GM23248 (cell line): ENCODE measurements around the gene USP24. TPM values are rescaled to one million over a fixed set of nuclear protein-coding genes. Genes with fewer than 3 reads are reported as not detected.
A peak's percentile ranks its signal among the peaks of the same experiment; 100 is the strongest.

Source experiments
- DNase-seq: peaks from one replicate; pipeline ENCODE4 v3.0.0-alpha.2; 2015
- H2AFZ ChIP-seq: fragments of 200-600 bp; sonication (generic); 2 replicates; pipeline ENCODE4 v1.6.1; 2016; ENCODE audit warnings: antibody characterized with exemption
- H3F3A ChIP-seq: fragments of 200-600 bp; sonication (generic); 2 replicates; pipeline ENCODE4 v1.6.1; 2016; ENCODE audit warnings: mild to moderate bottlenecking, antibody characterized with exemption, mixed run types; ENCODE audit not compliant: insufficient read depth
- H3K27ac ChIP-seq: fragments of 200-600 bp; sonication (generic); 2 replicates; pipeline ENCODE4 v1.5.1; 2016; ENCODE audit warnings: mild to moderate bottlenecking
- H3K27me3 ChIP-seq: fragments of 200-600 bp; sonication (generic); replicated peaks from 2 replicates; pipeline ENCODE4 v1.6.1; 2016; ENCODE audit warnings: mild to moderate bottlenecking; ENCODE audit not compliant: insufficient read depth
- H3K36me3 ChIP-seq: fragments of 200-600 bp; sonication (generic); 2 replicates; pipeline ENCODE4 v1.6.1; 2016; ENCODE audit warnings: low read depth, mild to moderate bottlenecking
- H3K4me1 ChIP-seq: fragments of 200-600 bp; sonication (generic); 2 replicates; pipeline ENCODE4 v1.6.1; 2016; ENCODE audit warnings: mild to moderate bottlenecking; ENCODE audit not compliant: insufficient read depth
- H3K4me2 ChIP-seq: fragments of 200-600 bp; sonication (generic); one replicate; pipeline ENCODE4 v1.6.1; 2016; ENCODE audit warnings: mild to moderate bottlenecking; ENCODE audit not compliant: unreplicated experiment
- H3K4me3 ChIP-seq: fragments of 200-600 bp; sonication (generic); 2 replicates; pipeline ENCODE4 v1.5.1; 2016; ENCODE audit warnings: mild to moderate bottlenecking
- H3K79me2 ChIP-seq: fragments of 200-600 bp; sonication (generic); 2 replicates; pipeline ENCODE4 v1.6.1; 2016; ENCODE audit warnings: mild to moderate bottlenecking; ENCODE audit not compliant: insufficient read depth
- H3K9ac ChIP-seq: fragments of 200-600 bp; sonication (generic); 2 replicates; pipeline ENCODE4 v1.6.1; 2016; ENCODE audit warnings: mild to moderate bottlenecking
- H3K9me2 ChIP-seq: fragments of 200-600 bp; sonication (generic); 2 replicates; pipeline ENCODE4 v1.6.1; 2016; ENCODE audit warnings: mixed run types, mild to moderate bottlenecking, moderate library complexity; ENCODE audit not compliant: insufficient read depth
- H3K9me3 ChIP-seq: fragments of 200-600 bp; sonication (generic); one replicate; pipeline ENCODE4 v1.6.1; 2017; ENCODE audit warnings: low read depth
- H4K20me1 ChIP-seq: fragments of 200-600 bp; sonication (generic); 2 replicates; pipeline ENCODE4 v1.6.0; 2016; ENCODE audit not compliant: insufficient read depth
- EZH2 ChIP-seq: fragments of 200-600 bp; sonication (generic); IDR thresholded peaks from 2 replicates; pipeline ENCODE4 v1.6.1; 2018; ENCODE audit warnings: antibody characterized with exemption, mild to moderate bottlenecking; ENCODE audit not compliant: insufficient read depth, poor library complexity, severe bottlenecking
- EZH2phosphoT487 ChIP-seq: fragments of 200-600 bp; sonication (generic); IDR thresholded peaks from 2 replicates; pipeline ENCODE4 v1.6.1; 2018; ENCODE audit warnings: antibody characterized with exemption, moderate library complexity, mild to moderate bottlenecking, low read depth; ENCODE audit not compliant: insufficient read depth
- WGBS, 2 experiments: methylation state at CpG; one replicate each; pipeline ENCODE4 v1.1.6; 2015 to 2017; ENCODE audit warnings: low lambda C conversion rate in 2 of 2, low coverage in 1 of 2; ENCODE audit errors: missing lambda C conversion rate in 2 of 2; 5-methylcytosine and 5-hydroxymethylcytosine counted together
- in situ Hi-C: fragments of 300-500 bp; cut with MboI; formaldehyde crosslinking; loops from 2 replicates; pipeline ENCODE4 v1.15.0; 2020
- polyA plus RNA-seq: library from polyadenylated mRNA; unstranded; fragments of >200 nt; fragmentation: Nextera tagmentation; extraction: Ambion mirVana; gene quantifications from 2 replicates; pipeline ENCODE4 v1.2.1, GENCODE V29; 2016
- total RNA-seq: library from RNA; depleted of rRNA; stranded (reverse); fragments of >200 nt; shearing (Covaris generic); gene quantifications from 2 replicates; pipeline ENCODE4 v1.2.3, GENCODE V29; 2014

The USP24 gene
- total and polyA plus RNA-seq, 2 experiments from 2014 or later: 3.3 to 16.3 TPM

GRCh38 chr1:55050283-55050682 lies 164.9 kb downstream of the USP24 start:
- in situ Hi-C loops: no loop called here
- Histone ChIP-seq H3K9ac (no peak overlapping the region), H3K79me2 (no peaks in the 10 kb centered on the region), H3K4me3 (no peak overlapping the region), H3K27me3 (no peaks in the 10 kb centered on the region; the same call in 1 of the 2 replicates), H3K4me1 (no peaks in the 10 kb centered on the region), H3F3A (no peaks in the 10 kb centered on the region), H3K4me2 (no peak overlapping the region), H2AFZ (no peak overlapping the region), H4K20me1 (no peaks in the 10 kb centered on the region), H3K27ac (no peak overlapping the region), H3K9me2 (no peaks in the 10 kb centered on the region), H3K36me3 (no peaks in the 10 kb centered on the region), H3K9me3 (no peaks in the 10 kb centered on the region)
- 49% methylated on average over 9 of the region's 9 CpGs for WGBS, 2 experiments
- DNase-seq: peak; percentile 62
- TF ChIP-seq EZH2 (no peak), EZH2phosphoT487 (no peak)

- WGBS, 2 experiments: 65 to 66% methylated on average over 8 of the region's 9 CpGs
- Histone ChIP-seq H3K9ac (no peak overlapping the region), H3K4me1 (no peaks in the 10 kb centered on the region), H3K9me2 (no peaks in the 10 kb centered on the region), H3K27me3 (no peaks in the 10 kb centered on the region; the same call in 1 of the 2 replicates), H3K79me2 (no peaks in the 10 kb centered on the region), H3K4me2 (no peak overlapping the region), H3K9me3 (no peaks in the 10 kb centered on the region), H3K36me3 (no peaks in the 10 kb centered on the region), H4K20me1 (no peaks in the 10 kb centered on the region), H3K27ac (no peak overlapping the region), H3K4me3 (no peak overlapping the region), H2AFZ (no peak overlapping the region), H3F3A (no peaks in the 10 kb centered on the region)
- TF ChIP-seq EZH2 (no peak), EZH2phosphoT487 (no peak)
- in situ Hi-C loops: no loop called here
- no peak for DNase-seq
Measured at GRCh38 chr1:55049914-55050278, 165.3 kb downstream of the USP24 start.

GRCh38 chr1:55049271-55049913 lies 165.8 kb downstream of the USP24 start:
- Histone ChIP-seq H3K4me3 (no peak overlapping the region), H3K4me1 (no peaks in the 10 kb centered on the region), H3K9me2 (no peaks in the 10 kb centered on the region), H3K9me3 (no peaks in the 10 kb centered on the region), H3K79me2 (no peaks in the 10 kb centered on the region), H3F3A (no peaks in the 10 kb centered on the region), H3K9ac (no peak overlapping the region), H2AFZ (no peak overlapping the region), H3K36me3 (no peaks in the 10 kb centered on the region), H3K27ac (no peak overlapping the region), H3K4me2 (no peak overlapping the region), H3K27me3 (no peaks in the 10 kb centered on the region; the same call in 1 of the 2 replicates), H4K20me1 (no peaks in the 10 kb centered on the region)
- no peak for DNase-seq
- TF ChIP-seq EZH2 (no peak), EZH2phosphoT487 (no peak)
- 67 to 72% methylated on average over 9 of the region's 9 CpGs for WGBS, 2 experiments
- in situ Hi-C loops: no loop called here

GRCh38 chr1:55048453-55049270 lies 166.5 kb downstream of the USP24 start:
- Histone ChIP-seq H4K20me1 (no peaks in the 10 kb centered on the region), H3K4me2 (no peak overlapping the region), H3K27me3 (peaks cover 3% of the 10 kb centered on the region; the same call in 1 of the 2 replicates), H3F3A (no peaks in the 10 kb centered on the region), H3K79me2 (no peaks in the 10 kb centered on the region), H3K9ac (no peak overlapping the region), H3K9me2 (no peaks in the 10 kb centered on the region), H3K9me3 (no peaks in the 10 kb centered on the region), H3K4me3 (no peak overlapping the region), H2AFZ (no peak overlapping the region), H3K27ac (no peak overlapping the region), H3K36me3 (no peaks in the 10 kb centered on the region), H3K4me1 (no peaks in the 10 kb centered on the region)
- no peak for TF ChIP-seq EZH2
- TF ChIP-seq EZH2phosphoT487: no peak
- in situ Hi-C loops: no loop called here
- WGBS, 2 experiments: 74 to 79% methylated on average over 11 of the region's 11 CpGs
- no peak for DNase-seq
